H9 (cell line): ENCODE results near the gene APOA1. TPM values are rescaled to one million over a fixed set of nuclear protein-coding genes. Genes with fewer than 3 reads are reported as not detected.

Source experiments
- DNase-seq: peaks from one replicate; pipeline ENCODE4 v3.0.0-alpha.2; 2017
- H2AFZ ChIP-seq: one replicate; pipeline ENCODE4 v1.6.1; 2013; ENCODE audit warnings: mild to moderate bottlenecking, low read length, control low read depth, moderate library complexity
- H2AK5ac ChIP-seq: 2 replicates; pipeline ENCODE4 v1.6.1; 2013; ENCODE audit warnings: low read length, control low read depth, mixed read lengths; ENCODE audit not compliant: insufficient read length
- H2BK120ac ChIP-seq: one replicate; pipeline ENCODE4 v1.6.1; 2013; ENCODE audit warnings: low read depth, mild to moderate bottlenecking, low read length, control low read depth, inconsistent platforms; ENCODE audit not compliant: poor library complexity, severe bottlenecking
- H2BK12ac ChIP-seq: 2 replicates; pipeline ENCODE4 v1.6.1; 2013; ENCODE audit warnings: low read length, control low read depth, mixed read lengths, low read depth; ENCODE audit not compliant: insufficient read length
- H2BK15ac ChIP-seq: 2 replicates; pipeline ENCODE4 v1.6.1; 2013; ENCODE audit warnings: low read depth, low read length, control low read depth
- H2BK20ac ChIP-seq: one replicate; pipeline ENCODE4 v1.6.1; 2013; ENCODE audit warnings: low read depth, mild to moderate bottlenecking, low read length, control low read depth, inconsistent platforms; ENCODE audit not compliant: poor library complexity, severe bottlenecking
- H2BK5ac ChIP-seq: 2 replicates; pipeline ENCODE4 v1.6.1; 2013; ENCODE audit warnings: low read length, control low read depth, mixed read lengths; ENCODE audit not compliant: insufficient read length
- H3K14ac ChIP-seq: 2 replicates; pipeline ENCODE4 v1.6.1; 2013; ENCODE audit warnings: low read length, control low read depth; ENCODE audit not compliant: insufficient read depth
- H3K18ac ChIP-seq: 2 replicates; pipeline ENCODE4 v1.6.1; 2013; ENCODE audit warnings: low read depth, mild to moderate bottlenecking, mixed read lengths, low read length, control low read depth; ENCODE audit not compliant: insufficient read length
- H3K23ac ChIP-seq: 2 replicates; pipeline ENCODE4 v1.6.1; 2013; ENCODE audit warnings: low read length, control low read depth, mixed read lengths, low read depth; ENCODE audit not compliant: insufficient read length
- H3K23me2 ChIP-seq: 2 replicates; pipeline ENCODE4 v1.6.1; 2013; ENCODE audit warnings: low read depth, mild to moderate bottlenecking, mixed read lengths, low read length, control low read depth; ENCODE audit not compliant: insufficient read length, poor library complexity, severe bottlenecking
- H3K27ac ChIP-seq: 2 replicates; pipeline ENCODE4 v1.5.1; 2013; ENCODE audit warnings: low read length, control low read depth, mixed read lengths, low read depth; ENCODE audit not compliant: insufficient read length
- H3K27me3 ChIP-seq: 2 replicates; pipeline ENCODE4 v1.6.1; 2013; ENCODE audit warnings: low read length, control low read depth, inconsistent platforms; ENCODE audit not compliant: insufficient read depth
- H3K4ac ChIP-seq: 2 replicates; pipeline ENCODE4 v1.6.1; 2013; ENCODE audit warnings: low read depth, mild to moderate bottlenecking, control low read depth, inconsistent platforms, low read length, moderate library complexity
- H3K4me1 ChIP-seq: 2 replicates; pipeline ENCODE4 v1.6.1; 2013; ENCODE audit warnings: low read length, control low read depth, inconsistent platforms; ENCODE audit not compliant: insufficient read depth
- H3K4me2 ChIP-seq: 2 replicates; pipeline ENCODE4 v1.6.1; 2013; ENCODE audit warnings: low read length, control low read depth, mixed read lengths; ENCODE audit not compliant: insufficient read length, insufficient read depth
- H3K56ac ChIP-seq: 2 replicates; pipeline ENCODE4 v1.6.1; 2013; ENCODE audit warnings: low read depth, mild to moderate bottlenecking, mixed read lengths, low read length, control low read depth; ENCODE audit not compliant: insufficient read length
- H3K79me1 ChIP-seq: 2 replicates; pipeline ENCODE4 v1.6.1; 2013; ENCODE audit warnings: low read depth, mild to moderate bottlenecking, moderate library complexity, low read length, control low read depth, inconsistent platforms; ENCODE audit not compliant: insufficient read depth, poor library complexity, severe bottlenecking
- H3K79me2 ChIP-seq: 2 replicates; pipeline ENCODE4 v1.6.1; 2013; ENCODE audit warnings: low read length, control low read depth, inconsistent platforms; ENCODE audit not compliant: insufficient read depth
- H3K9ac ChIP-seq: 2 replicates; pipeline ENCODE4 v1.6.1; 2013; ENCODE audit warnings: low read length, control low read depth, mixed read lengths; ENCODE audit not compliant: insufficient read length; ENCODE audit errors: extremely low read depth
- H3K9me3 ChIP-seq: one replicate; pipeline ENCODE4 v1.6.1; 2013; ENCODE audit warnings: low read depth, low read length, inconsistent platforms; ENCODE audit not compliant: control insufficient read depth
- H3T11ph ChIP-seq: one replicate; pipeline ENCODE4 v1.6.1; 2013; ENCODE audit warnings: mild to moderate bottlenecking, low read length, control low read depth, inconsistent platforms
- H4K20me1 ChIP-seq: one replicate; pipeline ENCODE4 v1.6.1; 2013; ENCODE audit not compliant: control insufficient read depth, insufficient read length, insufficient read depth
- H4K5ac ChIP-seq: 2 replicates; pipeline ENCODE4 v1.6.1; 2013; ENCODE audit warnings: low read depth, mild to moderate bottlenecking, mixed read lengths, low read length, control low read depth; ENCODE audit not compliant: insufficient read length
- H4K8ac ChIP-seq: replicated peaks from 2 replicates; pipeline ENCODE4 v1.6.1; 2013; ENCODE audit warnings: low read length, control low read depth, mixed read lengths, low read depth; ENCODE audit not compliant: insufficient read length
- H4K91ac ChIP-seq: 2 replicates; pipeline ENCODE4 v1.6.1; 2013; ENCODE audit warnings: low read depth, mild to moderate bottlenecking, moderate library complexity, mixed read lengths, low read length, control low read depth; ENCODE audit not compliant: insufficient read length
- H3K27ac Mint-ChIP-seq, 3 experiments: 2 replicates in 2 of 3; 3 replicates in 1 of 3; pipeline ENCODE4 v1.8.0; 2020 to 2021; ENCODE audit warnings: mixed read lengths in 3 of 3, mild to moderate bottlenecking in 1 of 3, moderate library complexity in 1 of 3
- H3K27me3 Mint-ChIP-seq: 2 replicates; pipeline ENCODE4 v1.8.0; 2021; ENCODE audit warnings: low read depth, mild to moderate bottlenecking, moderate library complexity, mixed read lengths
- H3K36me3 Mint-ChIP-seq, 3 experiments: 2 replicates in 2 of 3; 3 replicates in 1 of 3; pipeline ENCODE4 v1.8.0; 2020 to 2021; ENCODE audit warnings: low read depth in 3 of 3, mixed read lengths in 3 of 3; ENCODE audit not compliant: insufficient read depth in 1 of 3
- H3K4me1 Mint-ChIP-seq, 2 experiments: 2 replicates each; pipeline ENCODE4 v1.8.0; 2020; ENCODE audit warnings: mixed read lengths in 2 of 2
- H3K4me3 Mint-ChIP-seq, 2 experiments: 2 replicates in 1 of 2; 3 replicates in 1 of 2; pipeline ENCODE4 v1.8.0; 2020 to 2021; ENCODE audit warnings: mild to moderate bottlenecking in 2 of 2, mixed read lengths in 2 of 2, moderate library complexity in 1 of 2
- H3K9me3 Mint-ChIP-seq, 2 experiments: 2 replicates in 1 of 2; 3 replicates in 1 of 2; pipeline ENCODE4 v1.8.0; 2020; ENCODE audit warnings: mild to moderate bottlenecking in 2 of 2, mixed read lengths in 2 of 2, moderate library complexity in 1 of 2
- CTCF ChIP-seq: fragments of 200-600 bp; sonication (generic); conservative IDR thresholded peaks from 3 replicates; pipeline ENCODE4 v1.8.0; 2021; ENCODE audit warnings: antibody characterized with exemption, mild to moderate bottlenecking
- WGBS: extraction: QIAGEN DNeasy Blood & Tissue Kit; methylation state at CpG from one replicate; pipeline ENCODE4 v1.1.7; 2013; ENCODE audit warnings: missing lambda C conversion rate, low lambda C conversion rate, mixed read lengths; ENCODE audit not compliant: insufficient read length; ENCODE audit errors: extremely low coverage; 5-methylcytosine and 5-hydroxymethylcytosine counted together
- total RNA-seq: library from RNA; stranded (reverse); gene quantifications from 2 replicates; pipeline ENCODE4 v1.2.1, GENCODE V29; 2021

APOA1 gene
- total RNA-seq, 1 experiment from 2014 or later: 0.68 TPM

- no peak overlapping the region for H3K4me2 ChIP-seq
- TF ChIP-seq CTCF: no peak
- no peak overlapping the region for H3K14ac ChIP-seq
- no peaks in the 10 kb centered on the region for H3K79me1 ChIP-seq
- no peak overlapping the region for H3K27ac ChIP-seq
- H3K4me1 ChIP-seq: no peaks in the 10 kb centered on the region
- no peak overlapping the region for H4K8ac ChIP-seq
- no peak overlapping the region for H4K91ac ChIP-seq
- H3K27ac Mint-ChIP-seq: no peak overlapping the region
- no peaks in the 10 kb centered on the region for H3K9me3 ChIP-seq
- H3K9ac ChIP-seq: no peak overlapping the region
- no peaks in the 10 kb centered on the region; the same call in 1 of the 2 replicates for H3K27me3 Mint-ChIP-seq
- H2BK5ac ChIP-seq: no peak overlapping the region
- H3K4me1 Mint-ChIP-seq: no peaks in the 10 kb centered on the region
- no CpG with 5 or more reads among the region's 2 CpGs for WGBS
- no peak overlapping the region for H2BK120ac ChIP-seq
- no peak overlapping the region for H2BK12ac ChIP-seq
- no peaks in the 10 kb centered on the region for H3K36me3 Mint-ChIP-seq
- H3K4ac ChIP-seq: no peak overlapping the region
- H2BK20ac ChIP-seq: no peak overlapping the region
- no peaks in the 10 kb centered on the region for H3K79me2 ChIP-seq
- no peaks in the 10 kb centered on the region for H3K9me3 Mint-ChIP-seq
- H3T11ph ChIP-seq: no peak overlapping the region
- no peaks in the 10 kb centered on the region for H3K27me3 ChIP-seq
- H2AK5ac ChIP-seq: no peak overlapping the region
- no peak overlapping the region for H3K4me3 Mint-ChIP-seq
- H3K56ac ChIP-seq: no peak overlapping the region
- no peak overlapping the region for H2AFZ ChIP-seq
- no peak overlapping the region for H3K18ac ChIP-seq
- no peaks in the 10 kb centered on the region for H3K23me2 ChIP-seq
- H2BK15ac ChIP-seq: no peak overlapping the region
- no peak overlapping the region for H4K5ac ChIP-seq
- H4K20me1 ChIP-seq: no peaks in the 10 kb centered on the region
- H3K23ac ChIP-seq: no peak overlapping the region
- DNase-seq: no peak
Observed at GRCh38 chr11:116800610-116801009, 36.8 kb downstream of the APOA1 start.
